Skin epidermis (tissue), 12 donors: Measurements from ENCODE around the gene BLM.
A peak's percentile ranks its signal among the peaks of the same experiment; 100 is the strongest.
"Not testable (repeated sequence)": the region's sequence is repeated elsewhere in the genome, so short reads cannot be mapped to it uniquely, and the experiment has no call there.

Experiments
- H3K27ac ChIP-seq, 21 experiments: fragments of 200-600 bp; sonication (generic) in 11 of 21; one replicate each; pipeline ENCODE4 v1.5.0; 2020; ENCODE audit warnings: mild to moderate bottlenecking in 3 of 21, inconsistent platforms in 2 of 21, moderate library complexity in 2 of 21
- H3K4me3 ChIP-seq, 7 experiments: fragments of 200-600 bp; sonication (generic) in 2 of 7; one replicate each; pipeline ENCODE4 v1.5.0; 2020; ENCODE audit warnings: inconsistent platforms in 2 of 7, mild to moderate bottlenecking in 2 of 7, moderate library complexity in 1 of 7

Gene BLM

DNA sequence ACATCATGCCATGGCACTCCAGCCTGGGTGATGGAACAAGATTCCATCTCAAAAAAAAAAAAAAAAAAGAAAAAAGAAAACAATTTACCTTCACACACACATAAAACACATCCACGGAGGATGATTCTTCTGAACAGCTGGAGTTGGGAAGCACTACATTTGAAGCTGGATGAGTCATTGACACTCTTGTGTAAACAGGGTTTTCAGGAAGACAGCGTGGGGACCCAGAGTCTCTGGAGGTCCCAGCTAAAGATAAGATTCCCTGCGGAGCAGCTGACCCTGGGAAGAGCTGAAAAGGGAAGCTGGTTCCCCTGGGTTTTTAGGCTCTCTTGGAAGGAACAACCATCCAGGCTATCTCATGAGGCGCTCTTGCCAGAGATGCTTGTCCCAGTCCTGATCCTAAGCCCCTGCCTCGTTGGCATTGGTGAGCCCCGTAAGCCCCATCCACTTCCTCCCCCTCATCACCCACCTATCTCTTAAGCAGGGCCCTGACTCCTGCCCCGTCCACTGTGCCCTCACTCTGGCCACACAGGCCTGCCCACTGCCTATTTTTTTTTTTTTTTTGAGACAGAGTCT is 119.2 kb downstream of the BLM start:
- H3K27ac ChIP-seq, result no peak overlapping the region
- no peak overlapping the region for H3K4me3 ChIP-seq

DNA sequence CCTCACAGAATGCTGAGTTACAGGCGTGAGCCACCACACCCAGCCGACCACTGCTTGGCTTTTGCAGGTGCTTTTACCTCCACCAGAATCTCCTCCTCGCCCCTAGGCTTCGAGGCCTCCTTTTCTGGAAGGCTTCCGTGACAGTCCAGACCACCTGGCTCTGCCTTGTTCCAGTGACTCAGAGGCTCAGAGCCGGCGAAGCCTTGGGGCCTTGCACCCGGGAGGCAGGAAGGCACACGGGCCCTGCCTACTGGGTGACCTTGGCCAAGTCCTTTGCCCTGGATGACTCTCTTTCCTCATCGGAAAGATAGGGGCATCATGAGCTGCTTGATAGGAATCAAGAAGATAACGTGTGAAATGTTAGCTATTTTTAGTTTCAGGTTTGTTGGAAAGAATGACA is 119.9 kb downstream of the BLM start:
- H3K27ac ChIP-seq, result no peak overlapping the region
- H3K4me3 ChIP-seq, result no peak overlapping the region

DNA sequence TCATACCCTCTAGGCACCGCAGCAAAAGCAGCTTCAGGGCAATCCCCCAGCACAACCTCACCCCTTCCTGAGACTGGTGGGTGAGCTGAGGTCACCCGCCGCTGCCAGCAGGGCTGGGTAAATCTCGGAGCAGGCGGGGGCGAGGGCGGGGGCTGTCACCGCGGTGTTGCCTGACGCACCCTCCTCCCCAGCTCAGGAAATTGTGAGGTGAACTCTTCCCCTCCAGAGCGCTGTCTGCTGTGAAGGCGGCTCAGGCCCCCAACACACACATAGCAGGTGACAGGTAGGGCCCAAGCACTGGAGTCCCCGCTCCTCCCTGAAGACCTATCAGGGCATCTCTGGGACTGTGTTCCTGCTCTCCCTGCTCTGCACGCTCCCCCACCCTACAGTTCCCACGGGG is 121.0 kb downstream of the BLM start:
- Histone ChIP-seq H3K27ac (peak overlapping the region in 1 of 21 experiments; percentile 90), H3K4me3 (no peak overlapping the region)

DNA sequence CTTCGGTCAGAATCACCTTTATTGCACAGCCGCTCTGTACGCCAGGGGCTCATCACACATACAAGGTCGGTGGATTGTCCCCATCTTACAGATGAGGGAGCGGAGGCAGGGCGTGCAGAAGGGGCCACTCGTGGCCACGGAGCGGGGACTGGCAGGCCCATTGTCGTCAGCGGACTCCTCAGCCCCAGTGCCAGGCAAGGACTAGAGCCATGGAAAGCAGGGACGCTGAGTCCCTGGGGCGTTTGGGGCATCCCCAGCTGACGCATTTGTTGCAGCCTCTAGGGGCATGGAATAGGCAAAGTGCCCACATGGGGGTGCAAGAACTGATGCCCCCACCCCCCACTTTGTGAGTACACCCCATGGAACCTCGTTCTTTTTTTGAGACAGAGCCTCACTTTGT is 121.4 kb downstream of the BLM start:
- Histone ChIP-seq H3K4me3 (no peak overlapping the region), H3K27ac (peak overlapping the region in 3 of 21 experiments; percentile 74 to 90 (median 80))

DNA sequence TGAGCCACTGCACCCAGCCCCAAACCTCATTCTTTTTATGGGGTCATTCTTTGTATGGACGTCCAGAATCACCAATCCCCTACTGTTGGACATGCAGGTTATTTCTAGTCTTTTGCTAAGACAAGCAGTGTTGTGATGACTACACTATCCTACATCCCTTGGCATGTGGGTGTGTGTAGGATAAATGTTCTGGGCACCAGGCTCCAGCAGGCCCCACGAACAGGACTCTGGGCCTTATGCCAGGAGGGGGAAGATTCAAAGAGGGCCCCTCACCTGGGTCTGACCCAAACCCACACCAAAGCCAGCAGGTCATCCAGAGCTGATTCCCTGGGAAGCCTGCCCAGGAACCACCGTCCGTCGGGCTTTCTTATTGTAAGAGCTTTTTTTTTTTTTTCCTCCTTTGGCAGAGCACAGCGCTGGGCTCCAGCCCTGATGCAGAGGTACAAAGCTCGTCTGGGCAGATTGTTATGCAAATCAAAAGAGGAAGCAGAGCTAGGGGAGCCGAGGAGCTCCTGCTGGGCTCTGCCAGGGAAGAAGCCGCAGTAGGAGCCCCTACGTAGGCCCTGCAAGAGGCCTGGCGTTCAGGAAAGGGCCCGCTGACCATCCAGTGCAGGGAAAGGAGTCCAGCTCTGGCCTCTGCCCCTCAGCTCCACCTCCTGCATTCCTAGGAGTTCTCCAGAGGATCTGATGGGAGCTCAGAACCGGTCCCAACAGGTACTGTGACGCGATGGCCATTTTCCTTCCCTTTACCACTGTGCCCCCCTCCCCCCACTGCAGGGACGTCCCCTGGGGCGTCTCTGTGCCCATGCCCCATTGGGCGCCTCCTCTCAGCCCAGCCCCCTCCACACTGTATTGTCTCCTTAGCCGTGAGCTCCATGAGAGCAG is 122.3 kb downstream of the BLM start:
- H3K4me3 ChIP-seq, result peak overlapping the region in 2 of 7 experiments; percentile 24 to 26
- H3K27ac ChIP-seq, result peak overlapping the region; percentile 48 to 90 (median 78)

DNA sequence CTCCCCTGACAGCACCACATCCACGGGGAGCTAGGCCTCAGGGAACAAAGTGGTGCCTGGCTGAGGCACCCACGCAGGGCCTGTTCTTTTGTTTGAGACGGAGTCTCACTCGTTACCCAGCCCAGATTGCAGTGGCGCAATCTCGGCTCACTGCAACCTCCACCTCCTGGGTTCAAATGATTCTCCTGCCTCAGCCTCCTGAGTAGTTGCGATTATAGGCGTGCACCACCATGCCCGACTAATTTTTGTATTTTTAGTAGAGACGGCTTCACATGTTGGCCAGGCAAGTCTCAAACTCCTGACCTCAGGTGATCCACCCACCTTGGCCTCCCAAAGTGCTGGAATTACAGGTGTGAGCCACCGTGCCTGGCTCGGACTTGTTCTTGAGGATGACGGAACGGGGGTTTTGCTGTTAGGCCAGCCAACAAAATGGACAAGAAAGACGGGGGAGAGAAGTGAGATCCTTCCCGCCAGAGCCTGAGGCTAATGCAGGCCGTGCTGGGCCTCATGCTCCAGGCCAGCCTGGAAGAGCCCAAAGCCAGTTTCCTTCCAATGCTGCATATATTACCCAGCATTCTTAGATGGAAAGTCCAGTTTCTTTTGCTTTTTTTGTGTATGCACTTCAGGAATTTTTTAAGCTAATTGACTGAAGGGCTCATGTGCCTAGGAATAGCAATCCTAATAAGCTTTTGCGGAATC is 123.2 kb downstream of the BLM start:
- Histone ChIP-seq H3K27ac (peak overlapping the region; percentile 48 to 90 (median 78)), H3K4me3 (peak overlapping the region in 2 of 7 experiments; percentile 24 to 26)

DNA sequence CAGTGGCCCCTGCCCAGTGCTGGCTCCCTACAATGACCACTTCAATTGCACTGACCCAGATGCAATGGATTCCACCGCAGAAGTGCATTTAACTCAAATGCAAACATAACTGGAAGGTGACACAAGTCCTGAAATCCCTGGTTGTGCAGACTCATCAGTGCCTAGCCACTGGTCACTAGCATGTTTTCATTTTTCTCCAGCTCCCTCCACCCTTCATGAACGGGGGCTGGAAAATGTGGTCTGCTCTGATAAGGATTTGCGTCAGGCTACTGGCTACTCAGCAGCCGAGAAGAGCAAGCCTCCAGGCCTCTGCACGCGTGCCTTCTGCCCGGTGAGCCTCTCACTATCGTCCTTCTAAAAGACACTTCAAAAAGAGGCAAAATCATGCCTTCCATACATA is 123.8 kb downstream of the BLM start:
- Histone ChIP-seq H3K27ac (no peak overlapping the region), H3K4me3 (no peak overlapping the region)

DNA sequence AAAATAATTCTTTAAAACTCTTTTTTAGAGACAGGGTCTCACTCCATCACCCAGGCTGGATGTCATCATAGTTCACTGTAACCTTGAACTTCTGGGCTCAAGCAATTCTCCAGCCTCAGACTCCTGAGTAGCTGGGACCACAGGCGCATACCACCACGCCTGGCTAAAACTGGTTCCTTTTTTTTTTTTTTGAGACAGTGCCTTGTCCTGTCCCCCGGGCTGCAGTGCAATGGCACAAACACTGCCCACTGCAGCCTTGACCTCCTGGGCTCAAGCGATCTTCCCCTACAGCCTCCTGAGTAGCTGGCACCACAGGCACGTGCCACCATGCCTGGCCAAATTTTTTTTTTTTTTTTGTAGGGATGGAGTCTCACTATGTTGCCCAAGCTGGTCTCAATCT is 127.5 kb downstream of the BLM start:
- Histone ChIP-seq H3K27ac (peak overlapping the region in 12 of 21 experiments; percentile 4 to 76 (median 40)), H3K4me3 (no peak overlapping the region)

DNA sequence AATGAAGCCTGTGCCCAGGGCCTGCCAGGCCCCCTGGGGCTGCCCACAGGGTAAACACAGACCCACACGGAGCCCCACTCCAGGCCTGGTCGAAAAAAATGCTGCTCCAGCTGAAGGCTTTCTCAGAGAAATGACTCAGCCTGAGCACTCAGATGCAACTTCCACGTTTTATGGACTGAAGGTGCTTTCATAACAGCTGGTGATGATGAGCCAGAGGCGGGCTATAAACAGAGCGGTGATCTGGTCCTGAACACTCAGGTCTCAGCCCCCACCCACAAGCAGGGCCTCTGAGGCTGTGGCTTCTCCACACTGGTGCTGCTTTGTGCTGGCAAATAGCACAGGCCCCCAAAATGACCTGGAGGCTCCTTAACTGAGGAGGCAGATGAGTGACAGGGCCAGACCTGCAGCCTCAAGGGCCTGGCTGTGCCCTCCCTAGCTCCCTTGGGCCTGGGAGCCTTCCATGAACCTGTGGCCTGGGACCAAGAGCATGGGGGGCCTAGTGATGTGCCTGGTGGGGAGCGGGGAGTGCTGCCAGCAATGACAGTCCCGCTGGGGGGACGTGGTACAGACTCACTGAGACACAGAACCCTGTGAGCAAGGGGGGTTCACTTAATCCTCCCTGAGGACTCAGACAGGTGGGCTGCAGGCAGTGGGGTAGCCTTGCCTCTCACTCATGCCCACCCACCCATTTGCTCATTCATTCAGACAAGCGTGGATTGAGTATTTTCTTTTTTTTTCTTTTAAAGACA is 128.2 kb downstream of the BLM start:
- Histone ChIP-seq H3K27ac (peak overlapping the region in 13 of 21 experiments; percentile 4 to 76 (median 39)), H3K4me3 (no peak overlapping the region)

DNA sequence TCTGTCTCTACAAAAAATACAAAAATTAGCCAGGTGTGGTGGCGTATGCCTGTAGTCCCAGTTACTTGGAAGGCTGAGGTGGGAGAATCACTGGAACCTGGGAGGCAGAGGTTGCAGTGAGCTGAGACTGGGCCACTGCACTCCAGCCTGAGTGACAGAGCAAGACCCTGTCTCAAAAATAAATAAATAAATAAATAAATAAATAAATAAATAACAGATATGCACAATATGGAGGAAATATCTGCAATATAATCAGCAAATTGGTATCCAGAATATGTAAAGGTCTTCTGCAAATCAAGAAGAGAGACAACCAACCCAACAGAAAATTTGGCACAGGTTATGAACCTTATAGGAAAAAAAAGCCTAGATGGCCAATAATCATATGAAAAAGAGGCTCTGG is 132.3 kb downstream of the BLM start:
- not testable (repeated sequence) for H3K27ac ChIP-seq, H3K4me3 ChIP-seq

DNA sequence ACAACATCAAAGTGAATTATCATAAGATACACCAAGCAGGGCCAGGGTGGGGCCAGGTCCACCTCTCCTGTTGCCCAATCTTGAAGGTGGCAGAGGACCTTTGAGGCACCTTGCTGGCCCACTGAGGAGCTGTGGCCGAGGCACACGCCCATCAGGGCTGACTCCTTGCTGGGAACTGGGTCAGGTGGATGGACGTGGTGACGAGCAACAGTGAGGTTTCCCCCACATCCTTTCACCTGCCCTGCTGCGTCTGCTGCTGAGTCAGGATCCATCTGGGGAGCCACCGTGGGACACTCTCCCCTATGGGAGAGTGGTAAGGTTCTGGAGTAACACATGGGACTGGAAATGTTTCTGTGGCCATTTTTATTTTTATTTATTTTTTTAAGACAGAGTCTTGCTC is 134.0 kb downstream of the BLM start:
- no peak overlapping the region for H3K4me3 ChIP-seq

DNA sequence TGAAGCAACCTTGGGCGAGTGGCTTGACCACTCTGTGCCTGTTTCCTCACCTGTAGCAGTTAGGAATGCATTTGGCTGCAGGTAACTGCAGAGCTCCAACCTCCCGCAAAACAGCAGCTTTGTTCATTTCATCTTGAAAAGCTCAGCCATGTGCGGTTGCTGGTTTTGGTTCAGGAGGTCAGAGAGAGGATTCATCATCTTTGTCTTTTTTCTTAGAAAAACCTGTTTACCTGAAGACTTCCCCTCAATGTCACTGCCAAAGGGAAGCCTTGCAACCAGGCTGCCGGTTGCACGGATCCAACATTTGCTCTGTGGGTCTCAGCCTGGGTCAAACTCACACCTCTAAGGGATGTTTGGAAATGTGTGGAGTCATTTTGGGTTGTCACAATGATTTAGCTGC is 134.8 kb downstream of the BLM start:
- no peak overlapping the region for H3K4me3 ChIP-seq
- no peak overlapping the region for H3K27ac ChIP-seq

More for the DNA sequence above, 134.0 kb downstream of the BLM start:
- no peak overlapping the region for H3K27ac ChIP-seq

DNA sequence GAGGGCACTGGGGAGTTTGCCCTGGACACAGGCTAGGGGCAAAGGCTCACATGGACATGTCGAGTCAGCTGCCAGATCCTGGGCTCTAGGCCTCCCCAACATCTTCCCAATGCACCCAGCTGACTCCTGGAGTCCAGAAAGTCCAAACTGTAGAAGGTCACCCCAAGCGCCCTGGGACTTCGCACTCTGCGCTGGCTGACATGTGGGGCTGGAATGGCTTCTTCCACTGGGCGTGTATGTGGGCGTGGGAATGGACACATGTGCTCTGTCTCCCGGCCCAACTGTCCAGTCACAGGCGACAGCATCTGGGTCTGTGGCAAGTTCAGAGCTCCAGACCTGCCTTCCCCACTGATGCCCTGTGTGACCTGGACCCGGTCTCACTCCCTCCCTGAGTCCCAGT is 138.0 kb downstream of the BLM start:
- H3K27ac ChIP-seq, result peak overlapping the region in 1 of 21 experiments; percentile 14
- no peak overlapping the region for H3K4me3 ChIP-seq

DNA sequence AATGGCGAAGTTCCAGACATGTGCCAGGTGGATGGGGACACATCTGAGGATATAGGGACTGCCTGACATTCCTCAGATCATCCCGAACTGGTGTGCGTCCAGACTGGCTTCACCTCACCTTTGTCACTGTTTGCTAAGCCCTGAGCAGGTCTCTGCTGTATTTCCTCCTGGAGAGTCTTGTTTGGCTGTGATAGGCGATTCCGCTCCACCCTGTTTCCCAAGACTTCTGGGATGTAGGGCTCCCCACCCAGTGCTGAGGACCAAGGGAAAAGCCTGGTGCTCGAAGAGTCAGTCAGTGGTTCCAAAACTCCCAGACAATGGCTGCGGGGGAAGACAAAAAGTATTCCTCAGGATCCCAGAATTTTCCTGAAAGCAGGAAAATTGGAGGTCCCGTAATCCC is 140.2 kb downstream of the BLM start:
- no peak overlapping the region for H3K4me3 ChIP-seq
- H3K27ac ChIP-seq, result peak overlapping the region in 4 of 21 experiments; percentile 6 to 31 (median 14)

DNA sequence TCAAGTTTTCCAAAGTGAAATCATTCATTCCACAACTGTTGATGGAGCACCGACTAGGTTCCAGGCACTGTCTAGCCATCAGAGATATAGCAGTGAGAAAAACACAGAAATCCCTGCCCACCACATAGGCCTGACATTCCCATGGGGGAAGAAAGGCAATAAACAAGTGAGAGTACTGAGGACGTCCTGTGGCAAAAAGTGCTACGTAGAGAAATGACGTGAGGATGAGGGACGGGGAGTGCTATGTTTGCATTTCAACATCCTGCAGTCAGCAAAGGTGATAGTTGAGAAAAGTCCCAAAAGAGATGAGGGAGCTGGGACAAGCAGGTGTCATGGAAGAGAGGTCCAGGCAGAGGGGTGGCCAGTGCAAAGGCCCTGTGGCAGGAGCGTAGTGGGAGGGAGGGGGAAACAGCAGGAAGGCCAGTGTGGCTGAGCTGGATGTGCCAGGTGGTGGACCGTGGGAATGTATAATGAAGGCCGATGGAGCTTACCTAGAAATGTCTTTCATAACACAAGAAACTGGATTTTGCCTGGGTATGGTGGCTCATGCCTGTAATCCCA is 140.8 kb downstream of the BLM start:
- H3K27ac ChIP-seq, result peak overlapping the region in 1 of 21 experiments; percentile 14

DNA sequence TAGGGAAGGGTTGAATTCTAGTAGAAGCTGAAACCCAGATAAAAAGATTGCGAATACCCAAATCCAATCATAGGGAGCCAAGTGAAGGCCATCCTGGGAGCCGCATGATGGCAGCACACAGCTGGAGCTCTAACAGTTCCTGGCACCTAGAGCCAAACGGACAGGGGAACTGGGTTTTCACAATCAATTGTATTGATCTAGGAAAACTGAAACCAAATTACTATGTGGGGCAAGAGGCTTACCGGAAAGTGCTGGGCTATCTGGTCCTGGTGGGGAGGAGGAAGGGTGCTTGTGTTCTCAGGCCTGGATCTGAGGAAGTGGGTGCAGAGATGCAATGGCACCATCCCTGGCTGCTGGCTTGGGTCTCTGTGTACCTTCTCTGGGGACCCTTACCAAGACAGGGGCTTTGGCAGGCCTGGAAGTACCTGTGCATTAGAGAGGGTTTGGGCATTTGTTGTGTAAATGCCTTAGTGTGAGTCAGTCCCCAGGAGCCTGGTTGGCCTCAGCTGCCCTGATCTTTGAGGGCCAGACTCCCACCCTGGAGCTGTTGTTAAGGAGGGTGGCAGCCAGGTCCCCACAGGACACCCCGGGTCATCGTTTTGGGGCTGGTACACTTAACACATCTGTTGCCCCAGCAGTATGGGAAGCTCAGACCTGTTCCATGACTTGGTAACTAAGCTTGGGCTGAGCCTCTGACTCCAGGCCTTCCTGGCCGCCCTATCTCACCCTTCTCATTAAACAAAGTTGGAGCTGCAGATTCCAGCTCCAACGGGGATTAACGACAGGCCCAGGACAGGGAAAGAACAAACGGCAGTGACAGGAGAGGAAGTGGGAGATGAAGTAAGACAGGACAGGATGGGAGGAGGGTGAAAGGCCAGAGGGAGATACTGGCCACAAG is 142.3 kb downstream of the BLM start:
- no peak overlapping the region for H3K4me3 ChIP-seq
- peak overlapping the region in 2 of 21 experiments; percentile 2 to 27 for H3K27ac ChIP-seq

More for the DNA sequence above, 140.8 kb downstream of the BLM start:
- no peak overlapping the region for H3K4me3 ChIP-seq

DNA sequence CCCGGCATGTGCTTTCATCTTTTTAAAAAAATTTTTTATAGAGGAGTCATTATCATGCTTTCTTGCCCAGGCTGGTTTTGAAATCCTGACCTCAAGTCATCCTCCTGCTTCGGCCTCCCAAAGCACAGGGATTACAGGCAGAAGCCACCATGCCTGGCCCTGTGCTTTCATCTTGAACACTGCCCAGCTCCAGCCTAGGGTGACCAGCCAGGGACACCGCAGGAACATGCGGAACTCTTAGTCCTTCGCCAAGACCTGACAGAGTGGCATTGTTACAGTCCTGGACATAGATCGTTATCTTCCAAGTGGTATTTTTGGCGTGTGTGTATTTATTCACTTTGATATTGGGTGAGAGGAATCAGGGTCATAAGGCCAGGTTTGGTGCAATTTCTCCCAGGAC is 143.3 kb downstream of the BLM start:
- no peak overlapping the region for H3K4me3 ChIP-seq
- H3K27ac ChIP-seq, result no peak overlapping the region

DNA sequence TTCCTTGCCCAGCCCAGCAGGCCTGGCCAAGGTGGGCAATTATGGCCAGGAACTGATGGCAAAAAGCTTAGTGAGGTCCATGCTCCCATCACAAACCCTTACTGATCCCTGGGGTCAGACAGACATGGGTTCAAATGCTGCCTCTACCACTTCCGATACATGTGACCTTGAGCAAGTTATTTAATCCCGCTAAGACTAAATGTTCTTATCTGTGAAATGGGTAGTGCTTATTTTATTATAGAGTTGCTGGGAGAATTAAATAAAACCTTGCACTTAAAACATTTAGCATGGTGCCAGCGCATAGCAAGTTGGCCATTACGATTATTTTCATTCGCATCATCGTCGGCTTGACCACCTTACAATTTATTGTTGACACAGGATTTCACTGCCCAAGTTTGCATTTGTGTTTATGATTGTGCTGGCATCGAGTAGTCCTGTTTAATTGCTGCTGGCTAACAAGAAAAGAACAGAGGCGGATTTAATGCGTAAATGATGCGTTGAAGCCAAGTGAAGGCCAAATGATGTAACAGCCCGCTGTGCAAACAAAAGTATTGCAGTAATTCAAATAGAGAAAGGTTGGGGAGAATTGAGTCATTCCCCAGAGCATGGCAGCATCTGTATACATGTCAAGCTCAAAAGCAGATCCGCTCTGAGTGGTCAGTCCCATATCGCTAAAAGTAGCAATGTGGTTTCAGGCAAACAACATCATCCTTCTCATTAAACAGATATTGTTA is 144.0 kb downstream of the BLM start:
- no peak overlapping the region for H3K27ac ChIP-seq
- no peak overlapping the region for H3K4me3 ChIP-seq
